OCI-LY7 (cell line): ENCODE data around the gene LSM4. TPM values are rescaled to one million over a fixed set of nuclear protein-coding genes. Genes with fewer than 3 reads are reported as not detected.

Experiments used
- BruUV-seq: library from RNA; stranded (reverse); fragments of 400-500 nt; replicated peaks from 2 replicates; lab custom pipeline; 2021; lab: Mats Ljungman, UMichigan
- CTCF ChIA-PET: fragments of 300-600 bp; sonication (Branson Sonifier 250); formaldehyde crosslinking; loops from one replicate; lab custom pipeline; 2022; ENCODE audit warnings: antibody characterized with exemption; ENCODE audit not compliant: unreplicated experiment; lab: Charles Lee
- POLR2A ChIA-PET: fragments of 300-600 bp; sonication (Branson Sonifier 250); formaldehyde crosslinking; loops from one replicate; lab custom pipeline; 2022; ENCODE audit warnings: antibody characterized with exemption; lab: Charles Lee
- DNase-seq: peaks from one replicate; pipeline ENCODE4 v3.0.0-alpha.2; 2015; ENCODE audit warnings: low spot score
- H2AFZ ChIP-seq: fragments of 200-600 bp; sonication (generic), shearing (Covaris generic); 2 replicates; pipeline ENCODE4 v1.6.1; 2014; ENCODE audit warnings: mild to moderate bottlenecking, antibody characterized with exemption, low read length, moderate library complexity
- H3K27ac ChIP-seq: fragments of 200-600 bp; sonication (generic); 2 replicates; pipeline ENCODE4 v1.5.1; 2014; ENCODE audit warnings: mixed run types, low read depth, mild to moderate bottlenecking, moderate library complexity, low read length, inconsistent platforms; ENCODE audit not compliant: poor library complexity, severe bottlenecking
- H3K36me3 ChIP-seq: fragments of 200-600 bp; sonication (generic); 2 replicates; pipeline ENCODE4 v1.6.1; 2014; ENCODE audit warnings: mild to moderate bottlenecking, antibody characterized with exemption, low read length, moderate library complexity, mixed read lengths; ENCODE audit not compliant: insufficient read depth
- H3K4me1 ChIP-seq: fragments of 200-600 bp; sonication (generic); 2 replicates; pipeline ENCODE4 v1.5.1; 2014; ENCODE audit warnings: mild to moderate bottlenecking, low read length; ENCODE audit not compliant: insufficient read depth, poor library complexity, severe bottlenecking
- H3K4me2 ChIP-seq: fragments of 200-600 bp; sonication (generic); 2 replicates; pipeline ENCODE4 v1.6.1; 2014; ENCODE audit warnings: mild to moderate bottlenecking, low read length
- H3K4me3 ChIP-seq: fragments of 200-600 bp; sonication (generic); 2 replicates; pipeline ENCODE4 v1.5.1; 2014; ENCODE audit warnings: mild to moderate bottlenecking, low read depth, low read length; ENCODE audit not compliant: poor library complexity, severe bottlenecking
- H3K79me2 ChIP-seq: fragments of 200-600 bp; sonication (generic); 2 replicates; pipeline ENCODE4 v1.6.1; 2016; ENCODE audit warnings: low read depth, mild to moderate bottlenecking, low read length, moderate library complexity, mixed read lengths; ENCODE audit not compliant: insufficient read depth
- H3K9me2 ChIP-seq: fragments of 200-600 bp; sonication (generic); 2 replicates; pipeline ENCODE4 v1.6.1; 2016; ENCODE audit warnings: mild to moderate bottlenecking, low read length, mixed read lengths; ENCODE audit not compliant: insufficient read depth
- H3K9me3 ChIP-seq: fragments of 200-600 bp; sonication (generic); 2 replicates; pipeline ENCODE4 v1.6.1; 2014; ENCODE audit warnings: mild to moderate bottlenecking, mixed run types, low read length, mixed read lengths
- H4K20me1 ChIP-seq: fragments of 200-600 bp; sonication (generic); 2 replicates; pipeline ENCODE4 v1.6.1; 2014; ENCODE audit warnings: mild to moderate bottlenecking, antibody characterized with exemption, low read length, moderate library complexity, mixed read lengths; ENCODE audit not compliant: insufficient read depth
- EZH2phosphoT487 ChIP-seq: fragments of 200-600 bp; sonication (generic); IDR thresholded peaks from 2 replicates; pipeline ENCODE4 v1.6.1; 2018; ENCODE audit warnings: low read depth, borderline replicate concordance, mild to moderate bottlenecking, mixed run types, antibody characterized with exemption, low read length, moderate library complexity, mixed read lengths
- intact Hi-C: fragments of 100-400 bp; cut with micrococcal nuclease; formaldehyde crosslinking; loops from one replicate; pipeline ENCODE4 v1.10.0; 2022; ENCODE audit not compliant: unreplicated experiment
- total RNA-seq, 2 experiments: library from RNA; depleted of rRNA in 1 of 2; stranded (reverse); fragments of >200 nt in 1 of 2; shearing (Covaris generic) in 1 of 2; gene quantifications; 2 replicates each; pipeline ENCODE4 v1.2.3, GENCODE V29; 2014 to 2022
- TF ChIP-seq, protein P1 (sequence below): fragments of 200-600 bp; sonication (generic); conservative IDR thresholded peaks from 2 replicates; pipeline ENCODE4 v1.5.1; 2014; ENCODE audit warnings: mild to moderate bottlenecking, antibody characterized with exemption, low read length, moderate library complexity, mixed read lengths

Gene LSM4
- total RNA-seq, 2 experiments from 2014 or later: 232 to 451 TPM

DNA sequence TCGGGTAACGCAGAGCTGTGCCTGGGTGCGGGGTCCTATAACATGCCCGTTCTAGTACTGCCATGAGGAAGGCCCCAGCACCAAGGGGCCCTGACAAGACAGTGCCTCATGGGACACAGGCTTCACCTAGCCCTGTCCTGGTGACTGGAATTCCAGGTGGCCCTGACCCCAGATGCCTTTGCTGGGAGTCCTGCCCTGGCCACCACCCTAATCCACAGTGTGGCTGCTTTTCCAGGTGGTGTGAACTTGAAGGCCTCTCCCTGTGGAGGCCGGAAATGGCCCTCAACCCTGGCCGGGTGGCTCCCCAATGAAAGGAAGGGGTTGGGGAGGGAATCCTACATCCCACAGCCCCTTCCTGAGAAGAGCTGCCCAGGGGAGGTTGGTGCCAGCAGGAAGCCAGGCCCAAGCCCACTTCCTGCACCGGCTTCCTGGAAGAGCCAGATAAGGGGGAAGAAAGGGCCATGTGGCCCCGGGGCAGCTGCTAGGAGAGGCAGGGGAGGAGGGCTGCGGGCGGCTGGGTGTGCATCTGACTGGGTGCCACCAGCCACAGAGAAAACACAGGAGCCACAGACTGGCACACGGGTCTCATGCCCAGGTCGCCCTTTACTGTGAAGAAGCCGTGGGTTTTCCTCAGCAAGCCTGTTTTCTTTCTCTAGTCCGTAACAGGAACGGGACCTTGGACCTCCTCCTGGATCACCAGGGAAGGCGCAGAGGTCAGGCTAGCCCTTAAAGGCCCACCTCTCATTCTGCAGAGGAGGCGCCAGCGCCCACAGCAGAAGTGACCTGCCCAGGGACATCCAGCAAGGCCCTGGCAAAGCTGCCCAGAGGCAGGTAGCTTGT is 4.7 kb downstream of the LSM4 start:
- ChIA-PET POLR2A (interaction anchor here (0.6 to 1.8 kb wide), 2 partner anchors 37 to 61 kb away, joined by 3 to 6 read pairs; partner anchors contain the start of gene JUND), CTCF (no interaction called here)
- intact Hi-C loops: no loop called here
- no peak for DNase-seq
- no peaks in the 10 kb centered on the region for H3K9me2 ChIP-seq
- peaks cover 29% of the 10 kb centered on the region for H3K4me1 ChIP-seq
- no peak overlapping the region for H3K4me3 ChIP-seq
- H3K79me2 ChIP-seq: peaks cover 47% of the 10 kb centered on the region
- H2AFZ ChIP-seq: no peak overlapping the region
- H3K27ac ChIP-seq: no peak overlapping the region
- no peaks in the 10 kb centered on the region for H3K9me3 ChIP-seq
- no TSS peak for BruUV-seq
- TF ChIP-seq, protein P1, sequence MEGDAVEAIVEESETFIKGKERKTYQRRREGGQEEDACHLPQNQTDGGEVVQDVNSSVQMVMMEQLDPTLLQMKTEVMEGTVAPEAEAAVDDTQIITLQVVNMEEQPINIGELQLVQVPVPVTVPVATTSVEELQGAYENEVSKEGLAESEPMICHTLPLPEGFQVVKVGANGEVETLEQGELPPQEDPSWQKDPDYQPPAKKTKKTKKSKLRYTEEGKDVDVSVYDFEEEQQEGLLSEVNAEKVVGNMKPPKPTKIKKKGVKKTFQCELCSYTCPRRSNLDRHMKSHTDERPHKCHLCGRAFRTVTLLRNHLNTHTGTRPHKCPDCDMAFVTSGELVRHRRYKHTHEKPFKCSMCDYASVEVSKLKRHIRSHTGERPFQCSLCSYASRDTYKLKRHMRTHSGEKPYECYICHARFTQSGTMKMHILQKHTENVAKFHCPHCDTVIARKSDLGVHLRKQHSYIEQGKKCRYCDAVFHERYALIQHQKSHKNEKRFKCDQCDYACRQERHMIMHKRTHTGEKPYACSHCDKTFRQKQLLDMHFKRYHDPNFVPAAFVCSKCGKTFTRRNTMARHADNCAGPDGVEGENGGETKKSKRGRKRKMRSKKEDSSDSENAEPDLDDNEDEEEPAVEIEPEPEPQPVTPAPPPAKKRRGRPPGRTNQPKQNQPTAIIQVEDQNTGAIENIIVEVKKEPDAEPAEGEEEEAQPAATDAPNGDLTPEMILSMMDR: no peak
- no peak for TF ChIP-seq EZH2phosphoT487
- no peak overlapping the region for H3K4me2 ChIP-seq
- H4K20me1 ChIP-seq: no peaks in the 10 kb centered on the region; the same call in 1 of the 2 replicates
- peaks cover 65% of the 10 kb centered on the region for H3K36me3 ChIP-seq

DNA sequence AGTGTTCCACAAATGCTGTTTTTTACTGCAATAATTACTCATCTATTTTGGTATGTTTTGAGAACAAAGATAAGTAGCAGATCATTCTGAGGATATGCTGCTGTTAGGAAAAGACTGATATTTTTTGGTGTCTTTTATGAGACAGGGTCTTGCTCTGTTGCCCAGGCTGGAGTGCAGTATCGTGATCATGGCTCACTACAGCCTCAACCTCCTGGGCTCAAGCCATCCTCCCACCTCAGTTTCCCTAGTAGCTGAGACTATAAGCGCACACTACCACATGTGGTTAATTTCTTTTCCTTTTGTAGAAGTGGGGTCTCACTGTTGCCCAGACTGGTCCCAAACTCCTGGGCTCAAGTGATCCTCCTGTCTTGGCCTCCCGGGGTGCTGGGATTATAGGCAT is 9.5 kb downstream of the LSM4 start:
- Histone ChIP-seq H3K9me2 (no peaks in the 10 kb centered on the region), H3K27ac (no peak overlapping the region), H4K20me1 (no peaks in the 10 kb centered on the region), H3K79me2 (peaks cover 9% of the 10 kb centered on the region; the same call in 1 of the 2 replicates), H3K4me3 (no peak overlapping the region), H3K9me3 (no peaks in the 10 kb centered on the region), H3K4me1 (peaks cover 13% of the 10 kb centered on the region), H2AFZ (no peak overlapping the region), H3K36me3 (peaks cover 82% of the 10 kb centered on the region), H3K4me2 (no peak overlapping the region)
- no TSS peak for BruUV-seq
- no peak for DNase-seq
- ChIA-PET POLR2A (no interaction called here), CTCF (no interaction called here)
- TF ChIP-seq EZH2phosphoT487: no peak
- TF ChIP-seq, protein P1: no peak
- intact Hi-C loops: no loop called here

DNA sequence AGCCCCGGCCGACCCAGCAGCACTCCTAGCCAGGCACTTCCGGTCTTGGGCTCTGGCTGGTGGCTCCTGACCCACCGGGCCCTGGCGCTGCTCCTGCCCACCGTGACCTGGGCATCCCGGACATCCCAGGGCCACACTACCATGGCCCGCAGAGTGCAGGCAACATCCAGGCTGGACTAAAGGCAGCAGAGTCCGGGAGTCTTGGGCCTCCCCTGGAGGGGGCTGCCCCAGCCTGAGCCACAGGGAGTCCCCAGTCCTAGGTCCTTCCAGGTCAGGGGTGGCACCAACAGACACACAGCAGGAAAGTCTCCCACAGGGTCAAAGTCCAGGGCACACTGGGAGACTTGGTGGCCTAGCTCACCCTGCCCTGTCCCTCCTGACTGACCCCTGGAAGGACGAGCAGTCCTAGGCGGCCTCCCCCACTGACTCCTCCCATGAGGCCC is 10.8 kb downstream of the LSM4 start:
- Histone ChIP-seq H3K9me2 (no peaks in the 10 kb centered on the region), H3K27ac (no peak overlapping the region), H4K20me1 (no peaks in the 10 kb centered on the region), H3K4me1 (peaks cover 18% of the 10 kb centered on the region), H2AFZ (no peak overlapping the region), H3K36me3 (peaks cover 86% of the 10 kb centered on the region), H3K79me2 (no peaks in the 10 kb centered on the region), H3K4me3 (no peak overlapping the region), H3K4me2 (no peak overlapping the region), H3K9me3 (no peaks in the 10 kb centered on the region)
- CTCF ChIA-PET: no interaction called here
- no peak for TF ChIP-seq EZH2phosphoT487
- TF ChIP-seq, protein P1: no peak
- POLR2A ChIA-PET: no interaction called here
- no TSS peak for BruUV-seq
- intact Hi-C loops: no loop called here
- no peak for DNase-seq
